Measurements from ENCODE around the gene MEGF8. TPM values are rescaled to one million over a fixed set of nuclear protein-coding genes. Genes with fewer than 3 reads are reported as not detected.
A peak's percentile ranks its signal among the peaks of the same experiment; 100 is the strongest.

The MEGF8 gene
- total RNA-seq, 3 donors from 2014 or later: 9.7 to 15.5 (median 10.8) TPM

GRCh38 chr19:42306646-42307045 is 18.8 kb upstream of the MEGF8 start:
- DNase-seq (ENCODE audit: low spot score in 2 of 2): no peak
- Histone ChIP-seq H3K4me1 (peaks cover 3 to 6% of the 10 kb centered on the region in 2 donors), H3K36me3 (no peaks in the 10 kb centered on the region), H3K27ac (no peak overlapping the region), H3K4me3 (no peak overlapping the region), H3K9me3 (no peaks in the 10 kb centered on the region), H3K27me3 (no peaks in the 10 kb centered on the region)
- intact Hi-C loops (cut with DNase I; ENCODE audit: low total_unique reads): no loop called here
- TF ChIP-seq POLR2A (IDR thresholded peaks at IDR 0.05) (no peak), POLR2AphosphoS5 (IDR thresholded peaks at IDR 0.05) (no peak)
- TF ChIP-seq, protein P1, sequence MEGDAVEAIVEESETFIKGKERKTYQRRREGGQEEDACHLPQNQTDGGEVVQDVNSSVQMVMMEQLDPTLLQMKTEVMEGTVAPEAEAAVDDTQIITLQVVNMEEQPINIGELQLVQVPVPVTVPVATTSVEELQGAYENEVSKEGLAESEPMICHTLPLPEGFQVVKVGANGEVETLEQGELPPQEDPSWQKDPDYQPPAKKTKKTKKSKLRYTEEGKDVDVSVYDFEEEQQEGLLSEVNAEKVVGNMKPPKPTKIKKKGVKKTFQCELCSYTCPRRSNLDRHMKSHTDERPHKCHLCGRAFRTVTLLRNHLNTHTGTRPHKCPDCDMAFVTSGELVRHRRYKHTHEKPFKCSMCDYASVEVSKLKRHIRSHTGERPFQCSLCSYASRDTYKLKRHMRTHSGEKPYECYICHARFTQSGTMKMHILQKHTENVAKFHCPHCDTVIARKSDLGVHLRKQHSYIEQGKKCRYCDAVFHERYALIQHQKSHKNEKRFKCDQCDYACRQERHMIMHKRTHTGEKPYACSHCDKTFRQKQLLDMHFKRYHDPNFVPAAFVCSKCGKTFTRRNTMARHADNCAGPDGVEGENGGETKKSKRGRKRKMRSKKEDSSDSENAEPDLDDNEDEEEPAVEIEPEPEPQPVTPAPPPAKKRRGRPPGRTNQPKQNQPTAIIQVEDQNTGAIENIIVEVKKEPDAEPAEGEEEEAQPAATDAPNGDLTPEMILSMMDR (IDR thresholded peaks at IDR 0.05): no peak

DNA sequence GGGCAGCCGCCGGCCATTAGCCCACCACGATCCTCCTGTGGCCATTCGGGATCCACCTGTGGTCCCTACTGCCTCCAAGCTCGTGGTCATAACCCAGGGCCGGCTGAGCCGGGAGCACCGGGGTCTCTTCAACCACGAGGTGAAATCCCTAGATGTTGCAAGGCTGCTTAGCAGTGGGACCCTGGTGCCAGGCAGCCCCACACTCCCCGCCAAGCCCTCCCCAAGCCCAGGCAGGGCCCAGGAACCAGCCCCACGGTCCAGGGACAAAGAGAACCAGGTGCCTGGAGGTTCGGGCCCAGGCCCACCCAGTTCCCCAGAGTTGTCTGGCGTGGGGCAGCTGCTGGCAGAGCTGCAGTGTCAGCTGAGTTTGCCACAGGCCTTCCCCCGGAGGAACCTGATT is 15.7 kb upstream of the MEGF8 start:
- H3K27ac ChIP-seq: no peak overlapping the region
- no peaks in the 10 kb centered on the region for H3K36me3 ChIP-seq
- H3K27me3 ChIP-seq: no peaks in the 10 kb centered on the region
- no peaks in the 10 kb centered on the region for H3K9me3 ChIP-seq
- H3K4me1 ChIP-seq: no peaks in the 10 kb centered on the region
- intact Hi-C loops (cut with DNase I; ENCODE audit: low total_unique reads): no loop called here
- no peak for DNase-seq (ENCODE audit: low spot score in 2 of 2)
- H3K4me3 ChIP-seq: no peak overlapping the region
- TF ChIP-seq POLR2AphosphoS5 (IDR thresholded peaks at IDR 0.05) (no peak), POLR2A (IDR thresholded peaks at IDR 0.05) (no peak)
- TF ChIP-seq, protein P1 (IDR thresholded peaks at IDR 0.05): no peak

DNA sequence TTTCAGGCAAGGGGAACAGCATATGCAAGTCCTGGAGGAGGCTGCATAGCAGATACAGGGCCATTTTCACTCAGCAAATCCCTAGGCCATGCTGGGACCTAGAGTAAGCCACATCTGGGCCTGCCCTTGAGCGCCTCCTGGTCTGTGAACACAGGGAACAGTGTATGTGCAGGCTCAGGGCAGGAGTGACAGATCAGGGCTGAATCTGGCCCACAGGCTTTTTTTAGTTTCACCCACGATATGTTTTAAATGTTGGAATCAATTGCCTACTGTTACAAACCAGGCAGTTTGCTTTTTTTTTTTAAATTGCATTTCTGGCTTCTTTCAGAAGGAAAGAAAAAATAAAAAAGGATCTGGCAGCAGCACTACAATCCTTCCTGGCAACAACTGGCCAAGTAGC is 13.8 kb upstream of the MEGF8 start:
- no peak overlapping the region for H3K27ac ChIP-seq
- no peaks in the 10 kb centered on the region for H3K27me3 ChIP-seq
- DNase-seq (ENCODE audit: low spot score in 2 of 2): no peak
- no peaks in the 10 kb centered on the region for H3K36me3 ChIP-seq
- intact Hi-C loops (cut with DNase I; ENCODE audit: low total_unique reads): loop anchor here (2.0 kb wide), 1 partner anchor 65 kb away; no protein-coding TSS in a partner anchor
- TF ChIP-seq, protein P1 (IDR thresholded peaks at IDR 0.05): no peak
- TF ChIP-seq POLR2AphosphoS5 (IDR thresholded peaks at IDR 0.05) (no peak), POLR2A (IDR thresholded peaks at IDR 0.05) (no peak)
- H3K9me3 ChIP-seq: no peaks in the 10 kb centered on the region
- no peak overlapping the region for H3K4me3 ChIP-seq
- no peaks in the 10 kb centered on the region for H3K4me1 ChIP-seq

- H3K4me3 ChIP-seq: no peak overlapping the region
- H3K4me1 ChIP-seq: no peaks in the 10 kb centered on the region
- no peak for TF ChIP-seq POLR2AphosphoS5 (IDR thresholded peaks at IDR 0.05)
- no peaks in the 10 kb centered on the region for H3K27me3 ChIP-seq
- no peak for DNase-seq (ENCODE audit: low spot score in 2 of 2)
- no peaks in the 10 kb centered on the region for H3K36me3 ChIP-seq
- intact Hi-C loops (cut with DNase I; ENCODE audit: low total_unique reads): loop anchor here (2.0 kb wide), 1 partner anchor 64 kb away; no protein-coding TSS in a partner anchor
- no peaks in the 10 kb centered on the region for H3K9me3 ChIP-seq
- H3K27ac ChIP-seq: no peak overlapping the region
These were observed 13.1 kb upstream of the MEGF8 start for GRCh38 chr19:42312370-42312769.

DNA sequence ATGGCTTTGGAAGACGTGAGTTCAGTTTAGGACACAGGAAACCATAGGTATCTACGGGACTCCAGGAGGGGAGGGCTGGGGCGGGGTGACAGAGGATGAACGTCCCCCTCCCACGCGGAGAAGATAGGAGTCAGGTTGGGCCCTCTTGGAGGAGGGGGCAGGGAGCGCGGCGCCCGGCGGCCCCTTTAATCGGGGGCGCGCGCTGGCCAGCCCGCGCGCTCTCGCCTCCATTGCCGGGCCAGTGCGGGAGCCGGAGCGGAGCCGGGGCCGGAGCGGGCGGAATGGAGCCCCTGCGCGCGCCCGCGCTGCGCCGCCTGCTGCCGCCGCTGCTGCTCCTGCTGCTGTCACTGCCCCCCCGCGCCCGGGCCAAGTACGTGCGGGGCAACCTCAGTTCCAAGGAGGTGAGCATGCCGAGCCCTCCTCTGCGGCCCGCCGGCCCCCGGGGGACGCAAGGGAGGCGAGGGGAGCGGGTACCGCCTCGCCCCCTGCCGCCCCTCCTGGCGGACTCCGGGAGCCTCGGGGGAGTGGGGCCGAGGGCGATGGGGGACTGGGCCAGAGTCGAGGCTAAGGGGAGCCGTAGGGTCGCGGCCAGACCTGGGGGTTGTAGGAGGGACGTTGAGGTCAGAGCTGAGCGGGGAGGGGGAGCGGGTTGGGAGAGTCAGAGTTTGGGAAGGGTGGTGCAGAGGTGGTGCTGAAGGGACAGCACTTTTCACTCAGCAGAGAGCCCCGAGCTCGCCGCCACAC is 12.2 kb upstream of the MEGF8 start, which contains the start of gene TMEM145:
Gene TMEM145, plus strand, starts transcription at position 214 of the 744 bp plus-strand sequence. Its CDS starts 68 bp downstream, at position 282.
- intact Hi-C loops (cut with DNase I; ENCODE audit: low total_unique reads): loop anchor here (2.0 kb wide), 1 partner anchor 64 kb away; no protein-coding TSS in a partner anchor
- Histone ChIP-seq H3K4me1 (no peaks in the 10 kb centered on the region), H3K4me3 (peak within 1 kb of the TSS; percentile 21 to 64 (median 55)), H3K36me3 (no peaks in the 10 kb centered on the region), H3K27me3 (no peaks in the 10 kb centered on the region), H3K9me3 (no peaks in the 10 kb centered on the region), H3K27ac (no peak within 1 kb of the TSS)
- DNase-seq (ENCODE audit: low spot score in 2 of 2): no peak
- no peak for TF ChIP-seq POLR2AphosphoS5 (IDR thresholded peaks at IDR 0.05)
- TF ChIP-seq, protein P1 (IDR thresholded peaks at IDR 0.05): peak in 2 of 3 donors; percentile 13 to 17
- TF ChIP-seq POLR2A (IDR thresholded peaks at IDR 0.05): no peak

All from breast epithelium (tissue), 4 donors.